ENCODE data around the gene ZNF385B. TPM values are rescaled to one million over a fixed set of nuclear protein-coding genes. Genes with fewer than 3 reads are reported as not detected.

The ZNF385B gene
- total RNA-seq, 2 donors from 2014 or later = under 0.01 TPM; not detected in 1

- H3K36me3 ChIP-seq (replicated peaks in 1 of 2; ENCODE audit: insufficient read depth in 1 of 2, low read depth in 2 of 2) = no peaks in the 10 kb centered on the region
- no peak overlapping the region for H3K4me3 ChIP-seq
- no peaks in the 10 kb centered on the region for H3K27me3 ChIP-seq
- TF ChIP-seq POLR2A (IDR thresholded peaks at IDR 0.05) (no peak), CTCF (IDR thresholded peaks at IDR 0.05) (no peak)
- H3K27ac ChIP-seq = no peak overlapping the region
- no peaks in the 10 kb centered on the region for H3K9me3 ChIP-seq
- no peaks in the 10 kb centered on the region for H3K4me1 ChIP-seq
- intact Hi-C loops (cut with DNase I) = no loop called here
- DNase-seq = no peak
- ATAC-seq = no peak
Observed at GRCh38 chr2:179875864-179876263, 14.5 kb upstream of the ZNF385B start.

- WGBS, 2 donors = 71 to 72% methylated on average over 4 to 6 of the region's 6 CpGs
- TF ChIP-seq POLR2A (IDR thresholded peaks at IDR 0.05) (no peak), CTCF (IDR thresholded peaks at IDR 0.05) (no peak)
- no peak for DNase-seq
- intact Hi-C loops (cut with DNase I) = no loop called here
- Histone ChIP-seq H3K36me3 (replicated peaks in 1 of 2; ENCODE audit: insufficient read depth in 1 of 2, low read depth in 2 of 2) (no peaks in the 10 kb centered on the region), H3K27me3 (no peaks in the 10 kb centered on the region), H3K27ac (no peak overlapping the region), H3K4me1 (peaks cover 13% of the 10 kb centered on the region), H3K4me3 (no peak overlapping the region), H3K9me3 (no peaks in the 10 kb centered on the region)
- no peak for ATAC-seq
Observed at GRCh38 chr2:179862898-179863458, 1.6 kb upstream of the ZNF385B start.

GRCh38 chr2:179861027-179861415, 391 bp downstream of the ZNF385B start:
- intact Hi-C loops (cut with DNase I) = no loop called here
- Histone ChIP-seq H3K27ac (no peak overlapping the region), H3K9me3 (no peaks in the 10 kb centered on the region), H3K4me3 (peak overlapping the region in 1 of 2 donors; percentile 17), H3K27me3 (no peaks in the 10 kb centered on the region), H3K36me3 (replicated peaks in 1 of 2; ENCODE audit: insufficient read depth in 1 of 2, low read depth in 2 of 2) (no peaks in the 10 kb centered on the region), H3K4me1 (peaks cover 13% of the 10 kb centered on the region)
- TF ChIP-seq POLR2A (IDR thresholded peaks at IDR 0.05) (no peak), CTCF (IDR thresholded peaks at IDR 0.05) (no peak)
- peak; percentile 72 for ATAC-seq
- 0% methylated on average over 48 of the region's 52 CpGs; no CpG with 5 or more reads in 1 of the 2 donors for WGBS, 2 donors
- DNase-seq = peak in 3 of 4 donors; percentile 16 to 43 (median 19)

GRCh38 chr2:179860255-179861026, 971 bp downstream of the ZNF385B start:
- no peaks in the 10 kb centered on the region for H3K36me3 ChIP-seq (replicated peaks in 1 of 2; ENCODE audit: insufficient read depth in 1 of 2, low read depth in 2 of 2)
- H3K4me3 ChIP-seq = peak overlapping the region in 1 of 2 donors; percentile 17
- TF ChIP-seq CTCF (IDR thresholded peaks at IDR 0.05) (no peak), POLR2A (IDR thresholded peaks at IDR 0.05) (no peak)
- H3K4me1 ChIP-seq = peaks cover 13% of the 10 kb centered on the region
- DNase-seq (peak in 1 of 4 donors; percentile 15), ATAC-seq (peak; percentile 28)
- H3K9me3 ChIP-seq = no peaks in the 10 kb centered on the region
- WGBS, 2 donors = 20 to 22% methylated on average over 28 to 34 of the region's 34 CpGs
- no peak overlapping the region for H3K27ac ChIP-seq
- no peaks in the 10 kb centered on the region for H3K27me3 ChIP-seq
- intact Hi-C loops (cut with DNase I) = no loop called here

Data from body of pancreas (tissue), 4 donors.